Testis (tissue), 2 donors: Measurements from ENCODE around the gene SUCLG2.

Source experiments
- POLR2A ChIP-seq: fragments of 450-650 bp; IDR thresholded peaks from one replicate; pipeline ENCODE4 v1.6.1; 2017; ENCODE audit warnings: antibody characterized with exemption, mild to moderate bottlenecking, moderate library complexity
- TF ChIP-seq, protein P1 (sequence below), 3 experiments: fragments of 450-650 bp in 2 of 3; fragments of 200-600 bp in 1 of 3; sonication (generic) in 1 of 3; IDR thresholded peaks; one replicate each; pipeline ENCODE4 v1.5.1; 2016 to 2019; ENCODE audit warnings: antibody characterized with exemption in 3 of 3, mild to moderate bottlenecking in 2 of 3, moderate library complexity in 1 of 3

DNA sequence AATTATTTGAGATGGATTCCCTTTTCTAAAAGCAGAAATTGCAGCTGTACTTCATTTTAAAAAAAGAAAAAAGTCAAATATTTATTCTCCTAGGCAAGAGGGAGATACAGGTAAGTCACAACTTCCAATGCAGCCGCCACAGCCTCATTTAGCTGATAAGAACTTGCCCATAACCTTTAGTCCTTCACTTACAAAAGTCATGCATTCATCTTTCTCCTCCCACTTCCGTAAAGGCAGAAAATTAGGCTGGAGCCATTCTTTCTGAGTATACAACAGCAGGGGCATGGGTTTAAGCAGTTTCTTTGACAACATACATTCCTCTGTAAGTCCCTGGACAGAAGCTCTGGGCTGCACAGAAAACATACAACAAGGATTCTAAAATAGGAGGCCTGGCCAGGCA is 4.3 kb downstream of the SUCLG2 start:
- TF ChIP-seq, protein P1, sequence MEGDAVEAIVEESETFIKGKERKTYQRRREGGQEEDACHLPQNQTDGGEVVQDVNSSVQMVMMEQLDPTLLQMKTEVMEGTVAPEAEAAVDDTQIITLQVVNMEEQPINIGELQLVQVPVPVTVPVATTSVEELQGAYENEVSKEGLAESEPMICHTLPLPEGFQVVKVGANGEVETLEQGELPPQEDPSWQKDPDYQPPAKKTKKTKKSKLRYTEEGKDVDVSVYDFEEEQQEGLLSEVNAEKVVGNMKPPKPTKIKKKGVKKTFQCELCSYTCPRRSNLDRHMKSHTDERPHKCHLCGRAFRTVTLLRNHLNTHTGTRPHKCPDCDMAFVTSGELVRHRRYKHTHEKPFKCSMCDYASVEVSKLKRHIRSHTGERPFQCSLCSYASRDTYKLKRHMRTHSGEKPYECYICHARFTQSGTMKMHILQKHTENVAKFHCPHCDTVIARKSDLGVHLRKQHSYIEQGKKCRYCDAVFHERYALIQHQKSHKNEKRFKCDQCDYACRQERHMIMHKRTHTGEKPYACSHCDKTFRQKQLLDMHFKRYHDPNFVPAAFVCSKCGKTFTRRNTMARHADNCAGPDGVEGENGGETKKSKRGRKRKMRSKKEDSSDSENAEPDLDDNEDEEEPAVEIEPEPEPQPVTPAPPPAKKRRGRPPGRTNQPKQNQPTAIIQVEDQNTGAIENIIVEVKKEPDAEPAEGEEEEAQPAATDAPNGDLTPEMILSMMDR (IDR thresholded peaks at IDR 0.05): no peak
- no peak for TF ChIP-seq POLR2A
